ENCODE results near the gene FAM83G. TPM values are rescaled to one million over a fixed set of nuclear protein-coding genes. Genes with fewer than 3 reads are reported as not detected.

Gene FAM83G
- total and polyA plus RNA-seq, 5 donors from 2014 or later, result 3.7 to 10.7 (median 5.9) TPM

DNA sequence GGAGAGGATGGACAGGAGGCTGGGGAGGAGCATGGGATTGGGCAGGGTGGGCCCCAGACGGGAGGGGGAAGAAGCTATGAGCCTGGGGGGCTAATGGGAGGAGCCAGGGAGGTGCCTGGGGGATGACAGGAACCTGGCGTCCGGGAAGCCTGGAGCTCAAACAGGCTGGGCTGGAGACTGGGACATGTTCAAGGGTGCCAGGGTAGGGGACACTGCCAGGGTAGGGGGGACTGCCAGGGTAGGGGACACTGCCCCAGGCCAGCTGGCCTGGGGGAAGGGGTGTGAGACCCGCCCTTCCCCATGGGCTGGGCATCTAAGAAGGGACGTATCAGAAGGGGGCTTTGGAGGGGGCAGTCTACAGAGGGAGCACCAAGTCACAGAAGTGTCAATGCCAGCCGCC, 7.0 kb upstream of the FAM83G start:
- no peak overlapping the region for H3K4me3 Mint-ChIP-seq
- Histone ChIP-seq H3K36me3 (ENCODE audit: control insufficient read depth, insufficient read depth, low read length) (no peaks in the 10 kb centered on the region), H3K9me3 (ENCODE audit: control insufficient read depth in 2 of 2, low read length in 2 of 2) (no peaks in the 10 kb centered on the region), H3K27ac (ENCODE audit: insufficient read depth, low read length, poor library complexity, severe bottlenecking) (no peak overlapping the region), H3K4me1 (ENCODE audit: control insufficient read depth, insufficient read depth, low read length, poor library complexity, severe bottlenecking) (no peaks in the 10 kb centered on the region), H3K4me3 (ENCODE audit: low read depth, low read length) (no peak overlapping the region), H3K27me3 (ENCODE audit: control insufficient read depth, insufficient read depth, low read length) (no peaks in the 10 kb centered on the region)
- no peaks in the 10 kb centered on the region for H3K9me3 Mint-ChIP-seq
- DNase-seq, result no peak
- no peak for ATAC-seq (ENCODE audit: low read depth in 2 of 2)
- H3K27me3 Mint-ChIP-seq, result no peaks in the 10 kb centered on the region
- no peak overlapping the region for H3K27ac Mint-ChIP-seq
- no peaks in the 10 kb centered on the region for H3K36me3 Mint-ChIP-seq
- H3K4me1 Mint-ChIP-seq, result peaks cover 0 to 11% (median 8%) of the 10 kb centered on the region in 4 donors

- no peaks in the 10 kb centered on the region for H3K27me3 Mint-ChIP-seq
- ATAC-seq (ENCODE audit: low read depth in 2 of 2) (no peak), DNase-seq (no peak)
- H3K9me3 ChIP-seq (ENCODE audit: control insufficient read depth in 2 of 2, low read length in 2 of 2), result no peaks in the 10 kb centered on the region
- H3K27ac ChIP-seq (ENCODE audit: insufficient read depth, low read length, poor library complexity, severe bottlenecking), result no peak overlapping the region
- H3K27ac Mint-ChIP-seq, result peak overlapping the region in 2 of 3 donors; percentile 46 to 65
- H3K27me3 ChIP-seq (ENCODE audit: control insufficient read depth, insufficient read depth, low read length), result no peaks in the 10 kb centered on the region
- no peaks in the 10 kb centered on the region for H3K9me3 Mint-ChIP-seq
- no peak overlapping the region for H3K4me3 ChIP-seq (ENCODE audit: low read depth, low read length)
- H3K36me3 ChIP-seq (ENCODE audit: control insufficient read depth, insufficient read depth, low read length), result no peaks in the 10 kb centered on the region
- peaks cover 0 to 11% (median 8%) of the 10 kb centered on the region in 4 donors for H3K4me1 Mint-ChIP-seq
- peak overlapping the region in 1 of 4 donors; percentile 39 for H3K4me3 Mint-ChIP-seq
- no peaks in the 10 kb centered on the region for H3K4me1 ChIP-seq (ENCODE audit: control insufficient read depth, insufficient read depth, low read length, poor library complexity, severe bottlenecking)
- H3K36me3 Mint-ChIP-seq, result no peaks in the 10 kb centered on the region
These were observed 6.4 kb upstream of the FAM83G start for GRCh38 chr17:19010729-19011505.

DNA sequence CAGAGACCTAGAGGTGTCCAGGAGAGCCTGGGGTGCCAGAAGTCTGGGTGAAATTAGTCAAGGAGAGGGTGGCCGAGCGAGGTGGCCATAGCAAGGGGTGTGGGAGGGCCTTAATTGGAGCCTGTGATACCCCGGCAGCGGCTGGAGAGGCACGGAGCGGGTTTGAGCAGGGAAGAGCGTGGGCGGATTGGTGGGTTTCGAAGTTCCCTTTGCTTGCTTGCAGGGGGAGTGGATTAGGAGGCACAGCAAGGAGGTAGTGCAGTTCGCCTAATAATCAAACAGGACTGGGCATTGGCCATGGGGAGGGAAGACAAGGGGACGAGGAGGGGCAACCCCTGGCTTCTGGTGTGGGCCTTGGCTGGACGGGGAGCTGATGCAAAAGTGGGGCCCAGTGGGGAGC, 5.4 kb upstream of the FAM83G start:
- Mint-ChIP-seq H3K36me3 (no peaks in the 10 kb centered on the region), H3K27ac (peak overlapping the region in 1 of 3 donors; percentile 61), H3K9me3 (no peaks in the 10 kb centered on the region), H3K4me3 (no peak overlapping the region), H3K4me1 (peaks cover 0 to 11% (median 6%) of the 10 kb centered on the region in 4 donors), H3K27me3 (no peaks in the 10 kb centered on the region)
- ATAC-seq (ENCODE audit: low read depth in 2 of 2), result no peak
- Histone ChIP-seq H3K4me3 (ENCODE audit: low read depth, low read length) (no peak overlapping the region), H3K27ac (ENCODE audit: insufficient read depth, low read length, poor library complexity, severe bottlenecking) (no peak overlapping the region), H3K36me3 (ENCODE audit: control insufficient read depth, insufficient read depth, low read length) (no peaks in the 10 kb centered on the region), H3K4me1 (ENCODE audit: control insufficient read depth, insufficient read depth, low read length, poor library complexity, severe bottlenecking) (peaks cover 3% of the 10 kb centered on the region), H3K27me3 (ENCODE audit: control insufficient read depth, insufficient read depth, low read length) (no peaks in the 10 kb centered on the region), H3K9me3 (ENCODE audit: control insufficient read depth in 2 of 2, low read length in 2 of 2) (no peaks in the 10 kb centered on the region)
- DNase-seq, result no peak

DNA sequence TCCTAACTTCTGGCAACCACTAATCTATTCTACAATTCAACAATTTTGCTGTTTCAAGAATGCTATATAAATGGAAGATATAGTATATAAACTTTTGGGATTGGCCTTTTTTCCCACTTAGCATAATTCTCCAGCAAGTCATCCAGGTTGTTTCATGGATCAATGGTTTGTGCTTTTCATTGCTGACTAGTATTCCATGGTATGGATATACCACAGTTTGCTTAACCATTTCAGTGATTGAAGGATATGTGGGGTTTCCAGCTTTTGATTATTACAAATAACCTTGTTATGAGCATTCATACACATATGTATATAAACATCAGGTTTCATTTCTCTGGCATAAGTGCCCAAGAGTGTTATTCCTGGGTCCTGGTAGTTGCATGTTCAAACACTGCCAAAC, 2.1 kb upstream of the FAM83G start:
- H3K27ac ChIP-seq (ENCODE audit: insufficient read depth, low read length, poor library complexity, severe bottlenecking), result no peak overlapping the region
- Mint-ChIP-seq H3K27ac (peak overlapping the region; percentile 56 to 89 (median 82)), H3K27me3 (no peaks in the 10 kb centered on the region), H3K36me3 (no peaks in the 10 kb centered on the region), H3K9me3 (no peaks in the 10 kb centered on the region), H3K4me3 (peak overlapping the region in 2 of 4 donors; percentile 53 to 68), H3K4me1 (peaks cover 0 to 32% (median 20%) of the 10 kb centered on the region in 4 donors)
- DNase-seq (no peak), ATAC-seq (ENCODE audit: low read depth in 2 of 2) (no peak)
- no peak overlapping the region for H3K4me3 ChIP-seq (ENCODE audit: low read depth, low read length)
- no peaks in the 10 kb centered on the region for H3K9me3 ChIP-seq (ENCODE audit: control insufficient read depth in 2 of 2, low read length in 2 of 2)
- no peaks in the 10 kb centered on the region for H3K27me3 ChIP-seq (ENCODE audit: control insufficient read depth, insufficient read depth, low read length)
- no peaks in the 10 kb centered on the region for H3K36me3 ChIP-seq (ENCODE audit: control insufficient read depth, insufficient read depth, low read length)
- peaks cover 28% of the 10 kb centered on the region for H3K4me1 ChIP-seq (ENCODE audit: control insufficient read depth, insufficient read depth, low read length, poor library complexity, severe bottlenecking)

GRCh38 chr17:19005789-19006430, 1.3 kb upstream of the FAM83G start:
- H3K9me3 Mint-ChIP-seq, result no peaks in the 10 kb centered on the region
- no peak overlapping the region for H3K4me3 ChIP-seq (ENCODE audit: low read depth, low read length)
- peak overlapping the region; percentile 51 for H3K27ac ChIP-seq (ENCODE audit: insufficient read depth, low read length, poor library complexity, severe bottlenecking)
- H3K4me1 Mint-ChIP-seq, result peaks cover 0 to 34% (median 24%) of the 10 kb centered on the region in 4 donors
- DNase-seq (no peak), ATAC-seq (ENCODE audit: low read depth in 2 of 2) (no peak)
- no peaks in the 10 kb centered on the region for H3K27me3 ChIP-seq (ENCODE audit: control insufficient read depth, insufficient read depth, low read length)
- no peaks in the 10 kb centered on the region for H3K36me3 Mint-ChIP-seq
- H3K27me3 Mint-ChIP-seq, result no peaks in the 10 kb centered on the region
- peak overlapping the region; percentile 63 to 88 (median 74) for H3K4me3 Mint-ChIP-seq
- peak overlapping the region; percentile 82 to 89 (median 85) for H3K27ac Mint-ChIP-seq
- peaks cover 36% of the 10 kb centered on the region for H3K4me1 ChIP-seq (ENCODE audit: control insufficient read depth, insufficient read depth, low read length, poor library complexity, severe bottlenecking)
- no peaks in the 10 kb centered on the region for H3K9me3 ChIP-seq (ENCODE audit: control insufficient read depth in 2 of 2, low read length in 2 of 2)
- peaks cover 7% of the 10 kb centered on the region for H3K36me3 ChIP-seq (ENCODE audit: control insufficient read depth, insufficient read depth, low read length)

DNA sequence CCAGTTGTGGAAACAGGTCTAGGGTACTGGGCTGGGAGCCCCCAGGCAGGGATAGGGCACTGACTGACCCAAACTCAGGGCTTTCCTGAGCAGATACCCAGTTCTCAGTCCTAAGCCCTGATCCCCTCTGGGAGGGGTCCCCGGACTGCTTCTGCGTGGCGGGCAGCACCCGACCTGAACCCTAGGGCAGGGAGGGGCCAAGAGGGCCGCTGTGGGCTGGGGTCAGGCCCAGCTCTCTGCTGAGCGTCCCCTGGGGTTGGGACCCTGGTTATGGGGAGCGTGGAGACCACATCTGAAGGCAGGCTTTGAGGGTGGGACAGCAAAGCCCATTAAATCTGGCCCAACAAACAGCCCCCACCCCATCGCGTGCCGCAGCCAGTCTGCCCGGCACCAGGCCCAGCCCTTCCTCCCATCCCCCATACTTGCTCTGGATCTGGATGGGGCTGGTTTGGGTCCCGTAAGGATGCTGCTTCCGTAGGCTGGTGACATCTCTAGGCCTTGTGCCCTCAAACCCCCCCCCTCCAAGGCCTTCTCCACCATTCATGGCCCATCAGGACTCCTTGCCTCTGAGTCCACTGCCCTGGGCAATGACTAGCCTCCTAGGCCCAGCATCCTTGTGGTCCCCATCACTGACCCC, 691 bp upstream of the FAM83G start:
- peaks cover 42% of the 10 kb centered on the region for H3K4me1 ChIP-seq (ENCODE audit: control insufficient read depth, insufficient read depth, low read length, poor library complexity, severe bottlenecking)
- peak overlapping the region; percentile 32 for H3K4me3 ChIP-seq (ENCODE audit: low read depth, low read length)
- DNase-seq (no peak), ATAC-seq (ENCODE audit: low read depth in 2 of 2) (no peak)
- H3K9me3 ChIP-seq (ENCODE audit: control insufficient read depth in 2 of 2, low read length in 2 of 2), result no peaks in the 10 kb centered on the region
- H3K27ac Mint-ChIP-seq, result peak overlapping the region in 2 of 3 donors; percentile 85 to 89
- H3K27me3 ChIP-seq (ENCODE audit: control insufficient read depth, insufficient read depth, low read length), result no peaks in the 10 kb centered on the region
- no peaks in the 10 kb centered on the region for H3K9me3 Mint-ChIP-seq
- H3K36me3 ChIP-seq (ENCODE audit: control insufficient read depth, insufficient read depth, low read length), result peaks cover 7% of the 10 kb centered on the region
- peaks cover 0 to 39% (median 27%) of the 10 kb centered on the region in 4 donors for H3K4me1 Mint-ChIP-seq
- H3K4me3 Mint-ChIP-seq, result peak overlapping the region; percentile 75 to 88 (median 78)
- no peaks in the 10 kb centered on the region for H3K27me3 Mint-ChIP-seq
- no peaks in the 10 kb centered on the region for H3K36me3 Mint-ChIP-seq
- H3K27ac ChIP-seq (ENCODE audit: insufficient read depth, low read length, poor library complexity, severe bottlenecking), result peak overlapping the region; percentile 85

GRCh38 chr17:19003543-19004420, 782 bp downstream of the FAM83G start:
- ATAC-seq (ENCODE audit: low read depth in 2 of 2) (peak in 1 of 2 donors; percentile 9), DNase-seq (peak in 2 of 3 donors; percentile 29 to 45)
- no peaks in the 10 kb centered on the region for H3K27me3 Mint-ChIP-seq
- H3K9me3 Mint-ChIP-seq, result no peaks in the 10 kb centered on the region
- Histone ChIP-seq H3K36me3 (ENCODE audit: control insufficient read depth, insufficient read depth, low read length) (peaks cover 7% of the 10 kb centered on the region), H3K4me3 (ENCODE audit: low read depth, low read length) (peak overlapping the region; percentile 55), H3K4me1 (ENCODE audit: control insufficient read depth, insufficient read depth, low read length, poor library complexity, severe bottlenecking) (peaks cover 42% of the 10 kb centered on the region), H3K27ac (ENCODE audit: insufficient read depth, low read length, poor library complexity, severe bottlenecking) (peak overlapping the region; percentile 76), H3K9me3 (ENCODE audit: control insufficient read depth in 2 of 2, low read length in 2 of 2) (no peaks in the 10 kb centered on the region), H3K27me3 (ENCODE audit: control insufficient read depth, insufficient read depth, low read length) (no peaks in the 10 kb centered on the region)
- peak overlapping the region; percentile 68 to 93 (median 89) for H3K27ac Mint-ChIP-seq
- no peaks in the 10 kb centered on the region for H3K36me3 Mint-ChIP-seq
- H3K4me1 Mint-ChIP-seq, result peaks cover 0 to 41% (median 24%) of the 10 kb centered on the region in 4 donors
- peak overlapping the region; percentile 75 to 95 (median 92) for H3K4me3 Mint-ChIP-seq

Measured in CD4-positive, CD25-positive, alpha-beta regulatory T cell (primary cell).